HFF-Myc (cell line): ENCODE measurements around the gene ADAMTSL1.

Experiments used
- DNase-seq: peaks from one replicate; pipeline ENCODE4 v3.0.0-alpha.2; 2011; ENCODE audit warnings: low read depth; ENCODE audit errors: extremely low read depth
- H3K4me3 ChIP-seq: replicated peaks from 2 replicates; pipeline ENCODE4 v1.5.1; 2011; ENCODE audit warnings: low read depth, mild to moderate bottlenecking, control low read depth, low read length
- CTCF ChIP-seq: IDR thresholded peaks from 2 replicates; pipeline ENCODE4 v1.5.1; 2012; ENCODE audit warnings: mild to moderate bottlenecking, low read depth, low read length, control low read depth; ENCODE audit errors: missing control alignments

ADAMTSL1 gene

DNA sequence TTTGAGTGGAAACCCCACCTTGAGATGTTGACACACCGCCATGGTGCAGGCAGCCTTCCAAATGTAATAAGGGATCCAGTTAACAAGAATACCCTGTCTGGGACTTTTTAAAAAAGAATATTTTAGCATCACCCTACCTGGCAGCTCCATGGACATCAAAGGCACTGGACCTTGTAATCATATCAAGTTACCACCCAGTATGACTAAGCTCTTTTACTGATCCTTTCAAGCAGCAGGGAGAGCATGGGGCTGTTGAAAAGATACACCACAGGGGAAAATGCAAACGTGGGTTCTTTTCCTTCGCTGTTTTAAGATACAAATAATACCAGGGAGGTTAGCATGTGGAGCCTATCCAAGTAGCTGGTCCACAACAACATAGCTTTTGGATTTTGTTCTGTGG is 347.8 kb downstream of the ADAMTSL1 start:
- no peak for TF ChIP-seq CTCF
- H3K4me3 ChIP-seq: no peak overlapping the region
- DNase-seq: no peak

- no peak for TF ChIP-seq CTCF
- no peak overlapping the region for H3K4me3 ChIP-seq
- DNase-seq: no peak
These were observed 348.9 kb downstream of the ADAMTSL1 start for GRCh38 chr9:18822850-18823249.

GRCh38 chr9:18824095-18824666 is 350.2 kb downstream of the ADAMTSL1 start:
- peak; percentile 17 for TF ChIP-seq CTCF
- H3K4me3 ChIP-seq: no peak overlapping the region
- DNase-seq: no peak

DNA sequence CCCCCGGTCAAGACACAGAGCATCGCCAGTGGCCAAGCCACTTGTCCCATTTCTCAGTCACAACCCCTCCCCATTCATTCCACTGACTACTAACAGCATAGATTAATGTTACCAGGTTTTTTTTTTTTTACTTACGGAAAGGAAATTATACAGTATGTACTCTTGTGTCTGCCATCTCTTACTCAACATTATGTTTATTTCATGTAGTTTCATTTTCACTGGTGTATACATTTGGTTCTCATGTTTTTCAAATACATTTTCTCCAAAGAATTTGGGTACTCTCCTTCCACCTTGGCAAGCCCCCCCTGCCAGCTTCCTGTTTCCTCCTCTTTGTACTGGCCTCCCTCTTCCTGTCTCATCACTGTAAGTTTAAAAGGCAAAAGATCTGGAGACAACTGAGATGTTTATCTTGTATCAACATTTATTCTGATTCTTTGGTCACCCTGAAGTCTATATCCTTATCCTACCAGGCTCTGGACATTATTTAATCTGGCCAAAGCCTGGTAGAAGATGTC is 351.8 kb downstream of the ADAMTSL1 start:
- DNase-seq: no peak
- no peak for TF ChIP-seq CTCF
- no peak overlapping the region for H3K4me3 ChIP-seq

- H3K4me3 ChIP-seq: no peak overlapping the region
- DNase-seq: no peak
- no peak for TF ChIP-seq CTCF
These were observed 352.3 kb downstream of the ADAMTSL1 start for GRCh38 chr9:18826248-18826647.

DNA sequence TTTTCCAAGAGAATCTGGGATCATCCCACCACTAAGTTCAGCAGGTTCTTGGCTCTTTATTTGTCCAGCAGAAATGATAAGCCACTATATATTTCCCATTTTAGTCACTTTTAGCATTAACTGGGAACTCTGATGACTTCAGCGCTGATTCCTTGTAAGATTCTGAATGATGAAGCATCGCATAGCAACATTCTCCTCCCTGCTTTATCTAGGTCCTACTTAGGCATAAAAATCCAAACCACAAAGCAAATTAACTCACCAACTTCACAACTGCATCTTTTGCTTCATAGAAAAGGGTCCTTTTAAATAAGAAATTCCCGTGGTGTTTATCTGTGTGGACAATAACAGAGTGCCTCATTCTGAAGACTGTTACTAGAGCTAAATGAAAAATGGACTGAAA is 355.1 kb downstream of the ADAMTSL1 start:
- DNase-seq: no peak
- H3K4me3 ChIP-seq: no peak overlapping the region
- TF ChIP-seq CTCF: no peak

DNA sequence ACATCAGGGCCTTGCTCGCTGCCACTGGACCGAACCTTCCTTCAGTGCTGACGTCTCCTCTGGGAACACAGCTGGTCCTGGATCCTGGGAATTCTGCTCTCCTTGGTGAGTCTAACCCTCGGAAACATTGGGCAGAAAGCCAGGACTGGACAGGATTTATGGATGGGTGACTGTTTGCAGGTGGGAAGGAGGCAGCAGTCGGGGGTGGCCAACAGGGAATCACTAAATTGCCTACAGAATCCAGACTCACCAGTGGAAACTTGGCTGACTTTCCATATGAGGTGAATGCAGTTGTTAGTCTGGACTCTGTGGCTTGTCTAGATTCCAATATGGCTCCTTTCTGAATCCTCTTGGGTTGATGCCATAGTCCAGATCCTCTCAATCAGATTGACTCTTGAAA is 355.9 kb downstream of the ADAMTSL1 start:
- no peak for TF ChIP-seq CTCF
- DNase-seq: no peak
- H3K4me3 ChIP-seq: no peak overlapping the region
